Measurements from ENCODE around the gene WAPL. TPM values are rescaled to one million over a fixed set of nuclear protein-coding genes. Genes with fewer than 3 reads are reported as not detected.
A peak's percentile ranks its signal among the peaks of the same experiment; 100 is the strongest.

The WAPL gene
- total and polyA plus RNA-seq, 2 of the 13 experiments (the other 11 are each of a cell fraction or from before 2014, with no cell fraction given), result 13.2 to 43.5 TPM

- TF ChIP-seq ZBTB39 (CRISPR knock-in tag; IDR thresholded peaks at IDR 0.05), result 0 out of 2 replicates have a peak, but pooled peaks have one; percentile 74
- TF ChIP-seq, protein P1, sequence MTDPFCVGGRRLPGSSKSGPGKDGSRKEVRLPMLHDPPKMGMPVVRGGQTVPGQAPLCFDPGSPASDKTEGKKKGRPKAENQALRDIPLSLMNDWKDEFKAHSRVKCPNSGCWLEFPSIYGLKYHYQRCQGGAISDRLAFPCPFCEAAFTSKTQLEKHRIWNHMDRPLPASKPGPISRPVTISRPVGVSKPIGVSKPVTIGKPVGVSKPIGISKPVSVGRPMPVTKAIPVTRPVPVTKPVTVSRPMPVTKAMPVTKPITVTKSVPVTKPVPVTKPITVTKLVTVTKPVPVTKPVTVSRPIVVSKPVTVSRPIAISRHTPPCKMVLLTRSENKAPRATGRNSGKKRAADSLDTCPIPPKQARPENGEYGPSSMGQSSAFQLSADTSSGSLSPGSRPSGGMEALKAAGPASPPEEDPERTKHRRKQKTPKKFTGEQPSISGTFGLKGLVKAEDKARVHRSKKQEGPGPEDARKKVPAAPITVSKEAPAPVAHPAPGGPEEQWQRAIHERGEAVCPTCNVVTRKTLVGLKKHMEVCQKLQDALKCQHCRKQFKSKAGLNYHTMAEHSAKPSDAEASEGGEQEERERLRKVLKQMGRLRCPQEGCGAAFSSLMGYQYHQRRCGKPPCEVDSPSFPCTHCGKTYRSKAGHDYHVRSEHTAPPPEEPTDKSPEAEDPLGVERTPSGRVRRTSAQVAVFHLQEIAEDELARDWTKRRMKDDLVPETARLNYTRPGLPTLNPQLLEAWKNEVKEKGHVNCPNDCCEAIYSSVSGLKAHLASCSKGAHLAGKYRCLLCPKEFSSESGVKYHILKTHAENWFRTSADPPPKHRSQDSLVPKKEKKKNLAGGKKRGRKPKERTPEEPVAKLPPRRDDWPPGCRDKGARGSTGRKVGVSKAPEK (CRISPR knock-in tag; IDR thresholded peaks at IDR 0.05; ENCODE audit: borderline replicate concordance), result no peak
- no peak for TF ChIP-seq FOXP1 (IDR thresholded peaks at IDR 0.05)
- TF ChIP-seq FOXP1 (CRISPR knock-in tag; IDR thresholded peaks at IDR 0.05), result no peak
- no peak for TF ChIP-seq IKZF4 (CRISPR knock-in tag; IDR thresholded peaks at IDR 0.05; ENCODE audit: borderline replicate concordance, low read depth, not compliant biosample characterization)
- TF ChIP-seq, protein P2, sequence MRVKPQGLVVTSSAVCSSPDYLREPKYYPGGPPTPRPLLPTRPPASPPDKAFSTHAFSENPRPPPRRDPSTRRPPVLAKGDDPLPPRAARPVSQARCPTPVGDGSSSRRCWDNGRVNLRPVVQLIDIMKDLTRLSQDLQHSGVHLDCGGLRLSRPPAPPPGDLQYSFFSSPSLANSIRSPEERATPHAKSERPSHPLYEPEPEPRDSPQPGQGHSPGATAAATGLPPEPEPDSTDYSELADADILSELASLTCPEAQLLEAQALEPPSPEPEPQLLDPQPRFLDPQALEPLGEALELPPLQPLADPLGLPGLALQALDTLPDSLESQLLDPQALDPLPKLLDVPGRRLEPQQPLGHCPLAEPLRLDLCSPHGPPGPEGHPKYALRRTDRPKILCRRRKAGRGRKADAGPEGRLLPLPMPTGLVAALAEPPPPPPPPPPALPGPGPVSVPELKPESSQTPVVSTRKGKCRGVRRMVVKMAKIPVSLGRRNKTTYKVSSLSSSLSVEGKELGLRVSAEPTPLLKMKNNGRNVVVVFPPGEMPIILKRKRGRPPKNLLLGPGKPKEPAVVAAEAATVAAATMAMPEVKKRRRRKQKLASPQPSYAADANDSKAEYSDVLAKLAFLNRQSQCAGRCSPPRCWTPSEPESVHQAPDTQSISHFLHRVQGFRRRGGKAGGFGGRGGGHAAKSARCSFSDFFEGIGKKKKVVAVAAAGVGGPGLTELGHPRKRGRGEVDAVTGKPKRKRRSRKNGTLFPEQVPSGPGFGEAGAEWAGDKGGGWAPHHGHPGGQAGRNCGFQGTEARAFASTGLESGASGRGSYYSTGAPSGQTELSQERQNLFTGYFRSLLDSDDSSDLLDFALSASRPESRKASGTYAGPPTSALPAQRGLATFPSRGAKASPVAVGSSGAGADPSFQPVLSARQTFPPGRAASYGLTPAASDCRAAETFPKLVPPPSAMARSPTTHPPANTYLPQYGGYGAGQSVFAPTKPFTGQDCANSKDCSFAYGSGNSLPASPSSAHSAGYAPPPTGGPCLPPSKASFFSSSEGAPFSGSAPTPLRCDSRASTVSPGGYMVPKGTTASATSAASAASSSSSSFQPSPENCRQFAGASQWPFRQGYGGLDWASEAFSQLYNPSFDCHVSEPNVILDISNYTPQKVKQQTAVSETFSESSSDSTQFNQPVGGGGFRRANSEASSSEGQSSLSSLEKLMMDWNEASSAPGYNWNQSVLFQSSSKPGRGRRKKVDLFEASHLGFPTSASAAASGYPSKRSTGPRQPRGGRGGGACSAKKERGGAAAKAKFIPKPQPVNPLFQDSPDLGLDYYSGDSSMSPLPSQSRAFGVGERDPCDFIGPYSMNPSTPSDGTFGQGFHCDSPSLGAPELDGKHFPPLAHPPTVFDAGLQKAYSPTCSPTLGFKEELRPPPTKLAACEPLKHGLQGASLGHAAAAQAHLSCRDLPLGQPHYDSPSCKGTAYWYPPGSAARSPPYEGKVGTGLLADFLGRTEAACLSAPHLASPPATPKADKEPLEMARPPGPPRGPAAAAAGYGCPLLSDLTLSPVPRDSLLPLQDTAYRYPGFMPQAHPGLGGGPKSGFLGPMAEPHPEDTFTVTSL (CRISPR knock-in tag; IDR thresholded peaks at IDR 0.05; ENCODE audit: borderline replicate concordance), result no peak
- TF ChIP-seq PBX2 (CRISPR knock-in tag; IDR thresholded peaks at IDR 0.05), result no peak
- TF ChIP-seq ZNF776 (CRISPR knock-in tag; IDR thresholded peaks at IDR 0.05), result peak; percentile 91; the same call in 1 of the 2 replicates
- TF ChIP-seq ZSCAN21 (CRISPR knock-in tag; IDR thresholded peaks at IDR 0.05; ENCODE audit: borderline replicate concordance), result peak; percentile 83
- no peak for TF ChIP-seq AGO1 (IDR thresholded peaks at IDR 0.05; ENCODE audit: low read depth, low read length, poor library complexity, severe bottlenecking)
- TF ChIP-seq TMF1 (CRISPR knock-in tag; IDR thresholded peaks at IDR 0.05; ENCODE audit: low read depth), result peak; percentile 65; the same call in 1 of the 2 replicates
- peak; percentile 86 for TF ChIP-seq GABPB1 (CRISPR knock-in tag; IDR thresholded peaks at IDR 0.05)
- no peak for TF ChIP-seq ELF4 (CRISPR knock-in tag; IDR thresholded peaks at IDR 0.05; ENCODE audit: borderline replicate concordance)
- TF ChIP-seq POGZ (CRISPR knock-in tag; IDR thresholded peaks at IDR 0.05), result peak; percentile 32; the same call in 1 of the 2 replicates
- TF ChIP-seq XRCC5 (optimal IDR thresholded peaks at IDR 0.05; ENCODE audit: low read length), result peak; percentile 46
Observed at GRCh38 chr10:86521678-86522509, at the start of gene WAPL (continued).
